HL-60 (cell line): Measurements from ENCODE around the gene SLC9A1.

ENCODE experiments used
- DNase-seq, 2 experiments: peaks; one replicate each; pipeline ENCODE4 v3.0.0-alpha.2; 2010 to 2020; ENCODE audit warnings: low read depth in 1 of 2, low spot score in 1 of 2
- H3K27ac ChIP-seq: fragments of 250-450 bp; sonication (Bioruptor Pico); replicated peaks from 2 replicates; pipeline ENCODE4 v1.5.1; 2020; ENCODE audit warnings: mild to moderate bottlenecking, moderate library complexity
- H3K27me3 ChIP-seq: fragments of 250-450 bp; sonication (Bioruptor Pico); 2 replicates; pipeline ENCODE4 v1.5.1; 2021; ENCODE audit warnings: mild to moderate bottlenecking, moderate library complexity; ENCODE audit not compliant: insufficient read depth, poor library complexity, severe bottlenecking
- H3K4me3 ChIP-seq: replicated peaks from 2 replicates; pipeline ENCODE4 v1.5.1; 2011; ENCODE audit warnings: mild to moderate bottlenecking, control low read depth, low read length; ENCODE audit not compliant: insufficient read depth
- CTCF ChIP-seq: IDR thresholded peaks from one replicate; pipeline ENCODE4 v1.5.1; 2011; ENCODE audit warnings: low read length, control low read depth, inconsistent platforms; ENCODE audit not compliant: insufficient read depth
- GABPA ChIP-seq: IDR thresholded peaks from 2 replicates; pipeline ENCODE4 v1.6.1; 2012; ENCODE audit warnings: low read depth
- POLR2AphosphoS5 ChIP-seq: IDR thresholded peaks from 2 replicates; pipeline ENCODE4 v1.6.1; 2012; ENCODE audit warnings: low read depth
- REST ChIP-seq: IDR thresholded peaks from 2 replicates; pipeline ENCODE4 v1.6.1; 2012; ENCODE audit warnings: low read depth; ENCODE audit not compliant: insufficient replicate concordance
- SPI1 ChIP-seq: IDR thresholded peaks from 2 replicates; pipeline ENCODE4 v1.6.1; 2012; ENCODE audit warnings: low read depth, mild to moderate bottlenecking, borderline replicate concordance

The SLC9A1 gene

GRCh38 chr1:27077968-27078367 lies 77.0 kb downstream of the SLC9A1 start:
- no peak overlapping the region for H3K4me3 ChIP-seq
- H3K27me3 ChIP-seq, result no peaks in the 10 kb centered on the region
- DNase-seq, result no peak
- no peak overlapping the region for H3K27ac ChIP-seq
- no peak for TF ChIP-seq GABPA

GRCh38 chr1:27076803-27077202 lies 78.1 kb downstream of the SLC9A1 start:
- DNase-seq, result no peak
- H3K27me3 ChIP-seq, result no peaks in the 10 kb centered on the region
- TF ChIP-seq POLR2AphosphoS5 (no peak), GABPA (no peak)
- H3K4me3 ChIP-seq, result no peak overlapping the region
- no peak overlapping the region for H3K27ac ChIP-seq

GRCh38 chr1:27074175-27074780 lies 80.6 kb downstream of the SLC9A1 start:
- Histone ChIP-seq H3K27ac (no peak overlapping the region), H3K4me3 (no peak overlapping the region), H3K27me3 (no peaks in the 10 kb centered on the region)
- no peak for DNase-seq
- no peak for TF ChIP-seq POLR2AphosphoS5
- no peak for TF ChIP-seq CTCF
- no peak for TF ChIP-seq SPI1
- no peak for TF ChIP-seq GABPA
- TF ChIP-seq REST, result no peak

DNA sequence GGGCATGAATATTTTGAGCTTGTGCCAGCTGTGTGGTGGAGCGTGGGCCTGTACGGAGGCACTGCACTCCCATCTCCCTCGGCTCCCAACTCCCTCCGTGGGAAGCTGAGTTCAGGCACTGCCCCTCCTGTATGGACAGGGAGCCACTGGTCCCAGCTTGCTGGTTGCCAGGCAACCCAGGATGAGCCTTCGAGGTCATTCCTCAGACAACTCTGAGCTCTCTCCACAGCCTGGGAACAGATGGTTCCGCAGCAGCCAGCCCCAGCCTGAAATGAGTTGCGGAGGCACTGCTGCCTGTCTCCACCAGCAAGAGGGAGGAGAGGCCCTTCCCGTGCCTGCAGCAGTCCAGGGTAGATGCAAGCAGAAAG lies 83.9 kb downstream of the SLC9A1 start:
- H3K4me3 ChIP-seq, result no peak overlapping the region
- H3K27me3 ChIP-seq, result no peaks in the 10 kb centered on the region
- H3K27ac ChIP-seq, result no peak overlapping the region
- TF ChIP-seq POLR2AphosphoS5 (no peak), CTCF (no peak), SPI1 (no peak), GABPA (no peak), REST (no peak)
- DNase-seq, result no peak

GRCh38 chr1:27070390-27071048 lies 84.4 kb downstream of the SLC9A1 start:
- no peak for DNase-seq
- H3K27ac ChIP-seq, result no peak overlapping the region

More at GRCh38 chr1:27070390-27071048, 84.4 kb downstream of the SLC9A1 start:
- TF ChIP-seq GABPA, result no peak
- no peak for TF ChIP-seq SPI1
- no peak for TF ChIP-seq CTCF
- no peak for TF ChIP-seq POLR2AphosphoS5
- no peak for TF ChIP-seq REST
- Histone ChIP-seq H3K4me3 (no peak overlapping the region), H3K27me3 (no peaks in the 10 kb centered on the region)
